GM18909 (cell line): ENCODE data around the gene C16orf86.

Experiments used
- ATAC-seq: cut with Tn5 transposase; IDR thresholded peaks from one replicate; pipeline ENCODE4 v1.9.1; 2021; ENCODE audit warnings: mild to moderate bottlenecking; ENCODE audit not compliant: unreplicated experiment, poor library complexity

C16orf86 gene

DNA sequence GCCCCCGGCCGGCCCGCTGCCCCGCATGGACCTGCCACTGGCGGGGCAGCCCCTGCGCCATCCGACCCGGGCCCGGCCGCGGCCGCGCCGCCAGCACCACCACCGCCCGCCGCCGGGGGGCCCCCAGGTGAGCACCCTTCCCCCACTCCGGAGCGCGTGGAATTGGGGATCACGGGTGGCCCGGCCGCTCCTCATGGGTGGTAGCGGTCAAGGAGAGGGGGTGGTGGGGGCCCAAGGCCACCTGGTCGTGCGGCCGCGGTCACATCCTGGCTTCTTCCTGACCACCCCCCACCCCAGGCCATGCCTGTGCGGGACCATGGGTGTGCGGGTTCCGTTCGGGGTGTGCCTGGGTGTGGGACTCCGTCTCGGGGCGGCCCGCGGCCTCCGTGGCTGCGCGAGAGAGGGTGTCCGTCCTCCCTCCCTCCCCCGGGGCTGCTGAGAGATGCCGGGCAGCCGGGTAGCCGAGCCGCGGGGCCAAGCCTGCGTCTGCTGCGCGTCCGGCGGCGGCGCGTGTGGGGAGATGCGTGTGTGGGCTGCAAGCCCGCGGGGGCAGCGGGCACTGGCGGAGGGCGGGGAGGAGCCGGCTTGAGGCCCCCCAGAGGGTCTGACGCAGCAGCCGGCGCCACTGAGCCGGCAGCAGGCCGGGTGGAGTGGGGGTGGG is 13.4 kb upstream of the C16orf86 start:
- ATAC-seq = no peak

- no peak for ATAC-seq
Observed at GRCh38 chr16:67653789-67654402, 12.7 kb upstream of the C16orf86 start.

- no peak for ATAC-seq
Observed at GRCh38 chr16:67654403-67654911, 12.2 kb upstream of the C16orf86 start.

GRCh38 chr16:67655363-67655762 is 11.3 kb upstream of the C16orf86 start:
- ATAC-seq = no peak

DNA sequence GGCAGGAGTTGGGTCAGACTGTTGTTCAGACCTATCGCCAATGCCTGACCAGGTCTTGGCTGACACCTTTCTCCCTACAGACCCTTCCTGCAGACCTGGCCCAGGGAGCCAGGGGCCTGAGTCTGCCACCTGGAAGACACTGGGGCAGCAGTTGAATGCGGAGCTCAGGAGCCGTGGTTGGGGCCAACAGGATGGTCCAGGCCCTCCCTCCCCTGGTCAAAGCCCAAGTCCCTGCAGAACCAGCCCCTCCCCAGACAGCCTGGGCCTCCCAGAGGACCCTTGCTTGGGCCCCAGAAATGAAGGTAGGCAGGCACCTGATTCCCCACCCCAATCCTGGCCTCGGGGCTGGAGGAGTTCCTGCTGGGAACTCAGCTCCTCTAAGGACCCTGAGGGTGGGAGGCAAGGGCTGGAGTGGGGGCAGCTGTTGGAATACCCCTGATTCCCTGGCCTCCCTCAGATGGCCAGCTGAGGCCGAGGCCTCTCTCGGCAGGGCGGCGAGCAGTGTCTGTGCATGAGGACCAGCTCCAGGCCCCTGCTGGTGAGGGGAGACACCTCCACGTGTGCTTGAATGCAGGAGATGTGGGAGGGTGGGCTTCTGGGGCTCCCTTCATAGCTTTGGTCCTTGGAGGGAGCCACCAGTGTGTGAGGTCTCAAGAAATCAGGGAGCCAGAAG is 10.1 kb upstream of the C16orf86 start:
- ATAC-seq = no peak

GRCh38 chr16:67657017-67657608 is 9.5 kb upstream of the C16orf86 start:
- ATAC-seq = no peak

DNA sequence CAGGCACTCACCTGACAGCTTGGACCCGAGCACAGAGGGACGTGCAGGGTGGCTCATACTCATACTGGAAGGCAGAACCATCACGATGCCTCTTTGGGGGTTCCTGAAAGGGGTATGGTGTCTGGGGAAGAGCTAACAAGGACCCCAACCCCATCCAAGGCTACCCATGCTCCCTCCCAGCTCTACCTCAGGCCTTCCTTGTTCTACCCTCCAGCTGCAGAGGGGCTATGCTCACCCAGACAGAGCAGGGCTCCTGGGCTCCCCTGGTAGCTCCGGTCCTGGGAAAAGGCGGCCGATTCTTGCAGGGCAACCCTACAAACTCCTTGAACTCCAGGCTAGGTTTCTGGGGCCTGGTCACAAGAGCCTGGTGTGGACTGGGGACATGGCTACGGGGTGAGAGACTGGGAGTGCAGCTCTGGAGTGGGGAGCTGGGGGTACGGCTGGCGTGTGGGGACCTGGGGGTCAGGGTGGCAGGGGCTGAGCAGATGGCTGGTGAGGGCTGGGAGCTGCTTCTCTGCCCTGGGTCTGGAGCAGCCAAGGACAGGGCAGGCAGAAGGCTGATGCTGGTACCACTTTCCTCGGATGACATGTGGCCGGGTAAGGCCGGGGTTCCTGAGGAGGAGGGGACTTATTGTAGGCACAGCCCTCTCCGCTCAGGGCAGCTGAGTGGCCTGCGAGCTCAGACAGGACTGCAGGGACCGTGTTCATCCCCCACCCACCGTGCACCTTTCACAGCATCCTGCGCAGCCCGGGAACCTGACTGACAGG is 8.7 kb upstream of the C16orf86 start:
- ATAC-seq = no peak

DNA sequence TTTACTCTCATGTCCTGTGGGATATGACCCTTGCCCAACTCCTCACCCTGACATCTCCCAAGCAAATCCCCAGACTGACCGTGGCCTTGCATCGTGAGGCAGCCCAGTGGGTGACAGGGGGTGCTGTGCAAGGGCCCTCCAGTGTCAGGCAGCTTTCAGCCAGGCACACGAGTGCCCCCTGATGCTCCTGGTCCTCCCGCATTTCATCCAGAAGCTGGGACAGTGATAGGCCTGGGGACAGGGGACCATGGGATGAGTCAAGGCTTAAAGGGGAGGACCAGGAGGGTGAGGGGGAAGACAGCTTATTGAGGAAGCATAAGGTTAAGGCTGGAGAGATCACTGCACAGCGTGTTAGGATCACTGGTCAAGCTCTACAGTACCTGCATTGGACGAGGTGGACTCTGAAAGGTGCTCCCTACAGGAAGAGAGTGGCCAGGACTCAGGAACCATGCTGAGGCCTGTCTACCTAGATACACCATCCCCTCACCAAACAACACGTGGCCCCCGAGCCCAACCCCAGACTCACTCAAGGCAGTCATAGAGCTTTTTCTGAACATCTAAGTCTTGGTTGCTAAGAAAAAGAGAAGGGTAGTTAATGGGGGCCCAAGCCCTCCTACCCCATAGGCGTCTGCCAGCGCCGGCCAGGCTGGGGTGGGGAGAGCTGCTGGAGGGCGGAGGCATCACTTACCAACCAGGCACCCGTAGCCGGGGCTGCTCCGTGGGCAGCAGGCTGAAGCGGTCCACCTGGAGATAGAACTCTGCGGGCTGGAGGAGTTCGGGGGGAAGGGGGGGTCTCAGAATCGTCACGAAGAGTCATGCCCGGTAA is 7.6 kb upstream of the C16orf86 start:
- ATAC-seq = no peak

- ATAC-seq = peak; percentile 53
Observed at GRCh38 chr16:67659675-67660563, 6.7 kb upstream of the C16orf86 start, which contains the start of gene ACD. ACD (minus strand) TSS chr16:67660260; CDS start chr16:67660220, 40 bp downstream.

GRCh38 chr16:67660564-67661028 is 6.0 kb upstream of the C16orf86 start, which contains the start of gene PARD6A:
PARD6A (plus strand) TSS chr16:67660960; CDS start chr16:67661039, 79 bp downstream.
- peak; percentile 81 for ATAC-seq

DNA sequence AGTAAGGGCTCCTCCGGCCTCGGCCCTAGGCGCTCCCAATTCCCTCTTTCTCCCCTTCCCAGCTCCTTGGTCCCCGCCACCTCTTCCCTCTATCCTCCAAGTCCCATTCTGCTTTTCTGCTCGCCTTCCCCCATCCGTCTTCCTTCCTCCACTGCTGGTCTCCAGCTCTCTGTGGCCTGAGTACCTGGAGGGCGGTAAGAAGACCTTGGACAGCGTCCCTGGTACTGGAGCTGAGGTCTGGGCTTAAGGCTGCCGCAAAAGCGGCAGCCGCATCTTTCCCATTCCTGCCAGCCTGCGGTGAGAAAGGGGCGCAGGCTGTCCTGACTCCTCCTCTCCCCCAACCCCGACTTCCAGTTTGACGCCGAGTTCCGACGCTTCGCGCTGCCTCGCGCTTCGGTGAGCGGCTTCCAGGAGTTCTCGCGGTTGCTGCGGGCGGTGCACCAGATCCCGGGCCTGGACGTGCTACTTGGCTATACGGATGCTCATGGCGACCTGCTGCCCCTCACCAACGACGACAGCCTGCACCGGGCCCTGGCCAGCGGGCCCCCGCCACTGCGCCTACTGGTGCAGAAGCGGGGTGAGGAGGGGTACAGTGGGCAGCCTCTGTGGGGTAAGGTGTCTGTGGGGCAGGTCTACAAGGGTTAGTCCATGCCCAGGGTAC is 5.4 kb upstream of the C16orf86 start:
- no peak for ATAC-seq

DNA sequence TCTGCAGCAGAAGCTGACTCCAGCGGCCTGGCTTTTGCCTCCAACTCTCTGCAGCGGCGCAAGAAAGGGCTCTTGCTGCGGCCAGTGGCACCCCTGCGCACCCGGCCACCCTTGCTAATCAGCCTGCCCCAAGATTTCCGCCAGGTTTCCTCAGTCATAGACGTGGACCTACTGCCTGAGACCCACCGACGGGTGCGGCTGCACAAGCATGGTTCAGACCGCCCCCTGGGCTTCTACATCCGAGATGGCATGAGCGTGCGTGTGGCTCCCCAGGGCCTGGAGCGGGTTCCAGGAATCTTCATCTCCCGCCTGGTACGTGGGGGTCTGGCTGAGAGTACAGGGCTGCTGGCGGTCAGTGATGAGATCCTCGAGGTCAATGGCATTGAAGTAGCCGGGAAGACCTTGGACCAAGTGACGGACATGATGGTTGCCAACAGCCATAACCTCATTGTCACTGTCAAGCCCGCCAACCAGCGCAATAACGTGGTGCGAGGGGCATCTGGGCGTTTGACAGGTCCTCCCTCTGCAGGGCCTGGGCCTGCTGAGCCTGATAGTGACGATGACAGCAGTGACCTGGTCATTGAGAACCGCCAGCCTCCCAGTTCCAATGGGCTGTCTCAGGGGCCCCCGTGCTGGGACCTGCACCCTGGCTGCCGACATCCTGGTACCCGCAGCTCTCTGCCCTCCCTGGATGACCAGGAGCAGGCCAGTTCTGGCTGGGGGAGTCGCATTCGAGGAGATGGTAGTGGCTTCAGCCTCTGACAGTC is 4.5 kb upstream of the C16orf86 start:
- ATAC-seq = no peak

- no peak for ATAC-seq
Observed at GRCh38 chr16:67662653-67663010, 4.0 kb upstream of the C16orf86 start.

GRCh38 chr16:67663151-67663876 is 3.3 kb upstream of the C16orf86 start:
- no peak for ATAC-seq

- no peak for ATAC-seq
Observed at GRCh38 chr16:67663877-67664222, 2.8 kb upstream of the C16orf86 start.

DNA sequence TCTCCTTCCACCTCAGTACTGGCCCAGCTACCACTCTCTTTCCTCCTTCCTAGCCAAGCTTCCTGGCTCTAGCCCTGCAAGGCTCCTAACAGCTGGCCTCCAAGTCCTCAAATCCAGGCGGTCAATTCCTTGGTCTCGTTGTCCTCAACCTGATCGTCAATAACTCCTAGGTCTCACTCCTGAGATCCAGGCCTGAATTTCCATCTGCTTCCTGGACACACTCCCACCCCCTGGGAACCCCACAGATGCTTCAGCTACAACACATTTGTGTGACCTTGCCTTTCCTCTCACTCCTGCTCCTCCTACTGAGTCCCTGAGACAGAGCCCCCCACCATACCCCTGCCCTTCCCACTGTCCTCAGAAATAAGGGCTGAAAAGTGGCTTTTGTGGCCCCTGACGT is 2.4 kb upstream of the C16orf86 start:
- no peak for ATAC-seq

DNA sequence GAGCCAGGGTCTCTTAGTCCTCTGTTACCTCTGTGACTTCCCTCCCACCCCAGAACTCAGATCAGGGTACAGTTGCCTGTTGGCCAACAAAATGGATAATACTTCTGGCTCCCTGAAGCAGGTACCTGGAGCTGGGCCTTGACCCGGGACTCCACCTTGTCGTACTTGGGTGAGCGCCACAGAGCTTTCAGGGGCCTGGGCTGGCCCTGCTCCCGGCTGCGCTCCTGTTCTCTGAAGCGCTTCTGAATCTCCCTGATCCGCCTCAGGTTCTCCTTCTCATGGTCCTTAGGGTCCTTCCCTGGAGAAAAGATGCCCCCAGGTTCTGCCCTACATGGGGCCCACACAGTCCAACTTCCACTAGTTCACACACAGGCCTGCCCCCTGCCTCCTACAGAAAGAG is 1.7 kb upstream of the C16orf86 start:
- no peak for ATAC-seq
